H1 (cell line): Measurements from ENCODE around the gene RAB24. TPM values are rescaled to one million over a fixed set of nuclear protein-coding genes. Genes with fewer than 3 reads are reported as not detected.

Source experiments
- BCL11A ChIP-seq, 2 experiments: IDR thresholded peaks; one replicate each; pipeline ENCODE4 v1.6.1; 2011; ENCODE audit warnings: low read depth in 2 of 2, low read length in 2 of 2, mild to moderate bottlenecking in 2 of 2
- GABPA ChIP-seq: IDR thresholded peaks from 2 replicates; pipeline ENCODE4 v1.6.1; 2011; ENCODE audit warnings: mild to moderate bottlenecking, low read length, moderate library complexity, borderline replicate concordance; ENCODE audit not compliant: insufficient read depth
- TBP ChIP-seq: IDR thresholded peaks from 2 replicates; pipeline ENCODE4 v1.6.1; 2011; ENCODE audit warnings: low read depth, low read length, improper control_type of control experiment
- polyA plus RNA-seq, 7 experiments: library from polyadenylated mRNA; depleted of rRNA in 3 of 7; stranded (reverse) in 5 of 7; unstranded in 2 of 7; fragments of >200 nt in 5 of 7; fragments of 200-250 nt in 2 of 7; gene quantifications; 1 replicate in 5 of 7; 2 replicates in 1 of 7; 4 replicates in 1 of 7; pipeline versions ENCODE4 v1.2.1 to v1.2.3, GENCODE V29; 2011 to 2013; ENCODE audit warnings: missing spikeins in 2 of 7, mixed read lengths in 2 of 7
- total RNA-seq: library from RNA; stranded (reverse); fragmentation: NEBNext Ultra II Directional; extraction: Animal tissue kit (Norgen Biotek cat#: 25700); gene quantifications from 2 replicates; pipeline ENCODE4 v1.2.1, GENCODE V29; 2021
- TF ChIP-seq, protein P1 (sequence below): fragments of 300-600 bp; sonication (generic); IDR thresholded peaks from 2 replicates; pipeline ENCODE4 v1.7.1; 2012; ENCODE audit warnings: low read length, moderate library complexity, mild to moderate bottlenecking, inconsistent platforms; ENCODE audit not compliant: insufficient replicate concordance

The RAB24 gene
- total and polyA plus RNA-seq, 2 of the 8 experiments (the other 6 are each of a cell fraction or from before 2014, with no cell fraction given) = 18.8 to 33.8 TPM

DNA sequence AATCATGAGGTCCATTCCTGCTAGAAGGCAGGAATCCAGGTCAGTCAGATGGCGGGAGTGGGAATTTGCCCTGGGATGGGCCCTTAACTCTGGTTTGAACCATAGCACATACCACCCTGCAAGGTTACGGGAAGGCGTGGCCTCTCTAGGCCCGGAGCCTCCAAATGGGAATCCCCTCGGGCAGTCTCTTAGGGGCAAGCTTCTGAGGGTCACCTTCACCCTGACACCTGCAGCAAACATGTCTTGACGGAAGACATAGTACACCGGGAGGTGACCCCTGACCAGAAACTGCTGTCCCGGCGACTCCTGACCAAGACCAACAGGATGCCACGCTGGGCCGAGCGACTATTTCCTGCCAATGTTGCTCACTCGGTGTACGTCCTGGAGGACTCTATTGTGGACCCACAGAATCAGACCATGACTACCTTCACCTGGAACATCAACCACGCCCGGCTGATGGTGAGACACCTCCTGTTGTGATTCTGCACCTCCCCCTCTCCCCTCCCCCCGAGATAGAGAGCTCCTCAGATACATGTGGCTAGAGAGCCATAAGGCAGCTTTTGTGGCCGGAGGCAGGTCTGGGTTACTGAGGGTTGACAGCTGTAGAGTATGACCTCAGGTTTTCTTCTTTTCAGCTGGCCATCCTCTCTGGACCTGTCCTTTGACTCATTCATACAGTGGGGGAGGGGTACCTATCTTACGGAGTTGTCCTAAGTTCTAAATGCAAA, 1.0 kb upstream of the RAB24 start (continued):
- TF ChIP-seq TBP = no peak
- TF ChIP-seq, protein P1, sequence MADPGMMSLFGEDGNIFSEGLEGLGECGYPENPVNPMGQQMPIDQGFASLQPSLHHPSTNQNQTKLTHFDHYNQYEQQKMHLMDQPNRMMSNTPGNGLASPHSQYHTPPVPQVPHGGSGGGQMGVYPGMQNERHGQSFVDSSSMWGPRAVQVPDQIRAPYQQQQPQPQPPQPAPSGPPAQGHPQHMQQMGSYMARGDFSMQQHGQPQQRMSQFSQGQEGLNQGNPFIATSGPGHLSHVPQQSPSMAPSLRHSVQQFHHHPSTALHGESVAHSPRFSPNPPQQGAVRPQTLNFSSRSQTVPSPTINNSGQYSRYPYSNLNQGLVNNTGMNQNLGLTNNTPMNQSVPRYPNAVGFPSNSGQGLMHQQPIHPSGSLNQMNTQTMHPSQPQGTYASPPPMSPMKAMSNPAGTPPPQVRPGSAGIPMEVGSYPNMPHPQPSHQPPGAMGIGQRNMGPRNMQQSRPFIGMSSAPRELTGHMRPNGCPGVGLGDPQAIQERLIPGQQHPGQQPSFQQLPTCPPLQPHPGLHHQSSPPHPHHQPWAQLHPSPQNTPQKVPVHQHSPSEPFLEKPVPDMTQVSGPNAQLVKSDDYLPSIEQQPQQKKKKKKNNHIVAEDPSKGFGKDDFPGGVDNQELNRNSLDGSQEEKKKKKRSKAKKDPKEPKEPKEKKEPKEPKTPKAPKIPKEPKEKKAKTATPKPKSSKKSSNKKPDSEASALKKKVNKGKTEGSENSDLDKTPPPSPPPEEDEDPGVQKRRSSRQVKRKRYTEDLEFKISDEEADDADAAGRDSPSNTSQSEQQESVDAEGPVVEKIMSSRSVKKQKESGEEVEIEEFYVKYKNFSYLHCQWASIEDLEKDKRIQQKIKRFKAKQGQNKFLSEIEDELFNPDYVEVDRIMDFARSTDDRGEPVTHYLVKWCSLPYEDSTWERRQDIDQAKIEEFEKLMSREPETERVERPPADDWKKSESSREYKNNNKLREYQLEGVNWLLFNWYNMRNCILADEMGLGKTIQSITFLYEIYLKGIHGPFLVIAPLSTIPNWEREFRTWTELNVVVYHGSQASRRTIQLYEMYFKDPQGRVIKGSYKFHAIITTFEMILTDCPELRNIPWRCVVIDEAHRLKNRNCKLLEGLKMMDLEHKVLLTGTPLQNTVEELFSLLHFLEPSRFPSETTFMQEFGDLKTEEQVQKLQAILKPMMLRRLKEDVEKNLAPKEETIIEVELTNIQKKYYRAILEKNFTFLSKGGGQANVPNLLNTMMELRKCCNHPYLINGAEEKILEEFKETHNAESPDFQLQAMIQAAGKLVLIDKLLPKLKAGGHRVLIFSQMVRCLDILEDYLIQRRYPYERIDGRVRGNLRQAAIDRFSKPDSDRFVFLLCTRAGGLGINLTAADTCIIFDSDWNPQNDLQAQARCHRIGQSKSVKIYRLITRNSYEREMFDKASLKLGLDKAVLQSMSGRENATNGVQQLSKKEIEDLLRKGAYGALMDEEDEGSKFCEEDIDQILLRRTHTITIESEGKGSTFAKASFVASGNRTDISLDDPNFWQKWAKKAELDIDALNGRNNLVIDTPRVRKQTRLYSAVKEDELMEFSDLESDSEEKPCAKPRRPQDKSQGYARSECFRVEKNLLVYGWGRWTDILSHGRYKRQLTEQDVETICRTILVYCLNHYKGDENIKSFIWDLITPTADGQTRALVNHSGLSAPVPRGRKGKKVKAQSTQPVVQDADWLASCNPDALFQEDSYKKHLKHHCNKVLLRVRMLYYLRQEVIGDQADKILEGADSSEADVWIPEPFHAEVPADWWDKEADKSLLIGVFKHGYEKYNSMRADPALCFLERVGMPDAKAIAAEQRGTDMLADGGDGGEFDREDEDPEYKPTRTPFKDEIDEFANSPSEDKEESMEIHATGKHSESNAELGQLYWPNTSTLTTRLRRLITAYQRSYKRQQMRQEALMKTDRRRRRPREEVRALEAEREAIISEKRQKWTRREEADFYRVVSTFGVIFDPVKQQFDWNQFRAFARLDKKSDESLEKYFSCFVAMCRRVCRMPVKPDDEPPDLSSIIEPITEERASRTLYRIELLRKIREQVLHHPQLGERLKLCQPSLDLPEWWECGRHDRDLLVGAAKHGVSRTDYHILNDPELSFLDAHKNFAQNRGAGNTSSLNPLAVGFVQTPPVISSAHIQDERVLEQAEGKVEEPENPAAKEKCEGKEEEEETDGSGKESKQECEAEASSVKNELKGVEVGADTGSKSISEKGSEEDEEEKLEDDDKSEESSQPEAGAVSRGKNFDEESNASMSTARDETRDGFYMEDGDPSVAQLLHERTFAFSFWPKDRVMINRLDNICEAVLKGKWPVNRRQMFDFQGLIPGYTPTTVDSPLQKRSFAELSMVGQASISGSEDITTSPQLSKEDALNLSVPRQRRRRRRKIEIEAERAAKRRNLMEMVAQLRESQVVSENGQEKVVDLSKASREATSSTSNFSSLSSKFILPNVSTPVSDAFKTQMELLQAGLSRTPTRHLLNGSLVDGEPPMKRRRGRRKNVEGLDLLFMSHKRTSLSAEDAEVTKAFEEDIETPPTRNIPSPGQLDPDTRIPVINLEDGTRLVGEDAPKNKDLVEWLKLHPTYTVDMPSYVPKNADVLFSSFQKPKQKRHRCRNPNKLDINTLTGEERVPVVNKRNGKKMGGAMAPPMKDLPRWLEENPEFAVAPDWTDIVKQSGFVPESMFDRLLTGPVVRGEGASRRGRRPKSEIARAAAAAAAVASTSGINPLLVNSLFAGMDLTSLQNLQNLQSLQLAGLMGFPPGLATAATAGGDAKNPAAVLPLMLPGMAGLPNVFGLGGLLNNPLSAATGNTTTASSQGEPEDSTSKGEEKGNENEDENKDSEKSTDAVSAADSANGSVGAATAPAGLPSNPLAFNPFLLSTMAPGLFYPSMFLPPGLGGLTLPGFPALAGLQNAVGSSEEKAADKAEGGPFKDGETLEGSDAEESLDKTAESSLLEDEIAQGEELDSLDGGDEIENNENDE = no peak
- TF ChIP-seq BCL11A (IDR thresholded peaks at IDR 0.05; ENCODE audit: low read depth in 2 of 2, low read length in 2 of 2) = no peak
- TF ChIP-seq GABPA = no peak
- TF ChIP-seq, all 59 proteins: peak for 0
